ENCODE results near the gene SIRPD.

GRCh38 chr20:1579488-1579887 lies 22.0 kb upstream of the SIRPD start:
- TF ChIP-seq, protein P1, sequence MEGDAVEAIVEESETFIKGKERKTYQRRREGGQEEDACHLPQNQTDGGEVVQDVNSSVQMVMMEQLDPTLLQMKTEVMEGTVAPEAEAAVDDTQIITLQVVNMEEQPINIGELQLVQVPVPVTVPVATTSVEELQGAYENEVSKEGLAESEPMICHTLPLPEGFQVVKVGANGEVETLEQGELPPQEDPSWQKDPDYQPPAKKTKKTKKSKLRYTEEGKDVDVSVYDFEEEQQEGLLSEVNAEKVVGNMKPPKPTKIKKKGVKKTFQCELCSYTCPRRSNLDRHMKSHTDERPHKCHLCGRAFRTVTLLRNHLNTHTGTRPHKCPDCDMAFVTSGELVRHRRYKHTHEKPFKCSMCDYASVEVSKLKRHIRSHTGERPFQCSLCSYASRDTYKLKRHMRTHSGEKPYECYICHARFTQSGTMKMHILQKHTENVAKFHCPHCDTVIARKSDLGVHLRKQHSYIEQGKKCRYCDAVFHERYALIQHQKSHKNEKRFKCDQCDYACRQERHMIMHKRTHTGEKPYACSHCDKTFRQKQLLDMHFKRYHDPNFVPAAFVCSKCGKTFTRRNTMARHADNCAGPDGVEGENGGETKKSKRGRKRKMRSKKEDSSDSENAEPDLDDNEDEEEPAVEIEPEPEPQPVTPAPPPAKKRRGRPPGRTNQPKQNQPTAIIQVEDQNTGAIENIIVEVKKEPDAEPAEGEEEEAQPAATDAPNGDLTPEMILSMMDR (IDR thresholded peaks at IDR 0.05; ENCODE audit: low read length) = no peak
- TF ChIP-seq EZH2 (optimal IDR thresholded peaks at IDR 0.05; ENCODE audit: low read depth, low read length) = no peak
- TF ChIP-seq EZH2phosphoT487 (IDR thresholded peaks at IDR 0.05; ENCODE audit: low read length) = no peak

Measured in MM.1S (cell line).